Astrocyte (in vitro differentiated cells and primary cell): Measurements from ENCODE around the gene CCDC80. TPM values are rescaled to one million over a fixed set of nuclear protein-coding genes. Genes with fewer than 3 reads are reported as not detected.

Experiments
- DNase-seq: peaks from one replicate; pipeline ENCODE4 v3.0.0-alpha.2; 2010; ENCODE audit warnings: low read depth
- FAIRE-seq: peaks from 2 replicates; lab custom pipeline; 2011; peaks lifted over from hg19 to GRCh38; lab: Jason Lieb, UNC
- H2AFZ ChIP-seq: 2 replicates; pipeline ENCODE4 v1.6.0; 2012; ENCODE audit warnings: low read depth, low read length, inconsistent platforms
- H3K27ac ChIP-seq: 2 replicates; pipeline ENCODE4 v1.5.1; 2011; ENCODE audit warnings: low read depth, low read length, inconsistent platforms
- H3K27me3 ChIP-seq: 2 replicates; pipeline ENCODE4 v1.6.0; 2011; ENCODE audit warnings: low read length, inconsistent platforms; ENCODE audit not compliant: insufficient read depth
- H3K36me3 ChIP-seq: 2 replicates; pipeline ENCODE4 v1.5.1; 2011; ENCODE audit warnings: low read length, inconsistent platforms; ENCODE audit not compliant: insufficient read depth
- H3K4me1 ChIP-seq: 2 replicates; pipeline ENCODE4 v1.5.1; 2011; ENCODE audit warnings: low read length, inconsistent platforms; ENCODE audit not compliant: insufficient read depth
- H3K4me2 ChIP-seq: 2 replicates; pipeline ENCODE4 v1.6.0; 2012; ENCODE audit warnings: low read length, inconsistent platforms
- H3K4me3 ChIP-seq: 2 replicates; pipeline ENCODE4 v1.5.1; 2011; ENCODE audit warnings: low read depth, mild to moderate bottlenecking, low read length, inconsistent platforms; ENCODE audit not compliant: insufficient read depth
- H3K79me2 ChIP-seq: 2 replicates; pipeline ENCODE4 v1.6.0; 2012; ENCODE audit warnings: mild to moderate bottlenecking, low read length, inconsistent platforms; ENCODE audit not compliant: insufficient read depth
- H3K9ac ChIP-seq: 2 replicates; pipeline ENCODE4 v1.6.0; 2012; ENCODE audit warnings: mild to moderate bottlenecking, low read length, inconsistent platforms
- H3K9me3 ChIP-seq: 2 replicates; pipeline ENCODE4 v1.5.1; 2012; ENCODE audit warnings: low read depth, mild to moderate bottlenecking, low read length, inconsistent platforms; ENCODE audit not compliant: insufficient read depth
- H4K20me1 ChIP-seq: 2 replicates; pipeline ENCODE4 v1.6.0; 2012; ENCODE audit warnings: low read length, inconsistent platforms; ENCODE audit not compliant: insufficient read depth
- H3K27ac Mint-ChIP-seq: one replicate; pipeline ENCODE4 v1.8.0; 2021; ENCODE audit warnings: mild to moderate bottlenecking, mixed read lengths; ENCODE audit not compliant: unreplicated experiment
- H3K27me3 Mint-ChIP-seq: one replicate; pipeline ENCODE4 v1.8.0; 2021; ENCODE audit warnings: low read depth, mixed read lengths; ENCODE audit not compliant: unreplicated experiment
- H3K36me3 Mint-ChIP-seq: one replicate; pipeline ENCODE4 v1.8.0; 2021; ENCODE audit warnings: low read depth, mixed read lengths; ENCODE audit not compliant: unreplicated experiment
- H3K4me1 Mint-ChIP-seq: one replicate; pipeline ENCODE4 v1.8.0; 2021; ENCODE audit warnings: low read depth, mixed read lengths; ENCODE audit not compliant: unreplicated experiment
- H3K4me3 Mint-ChIP-seq: one replicate; pipeline ENCODE4 v1.8.0; 2021; ENCODE audit warnings: mild to moderate bottlenecking, moderate library complexity, mixed read lengths; ENCODE audit not compliant: unreplicated experiment
- H3K9me3 Mint-ChIP-seq: one replicate; pipeline ENCODE4 v1.8.0; 2021; ENCODE audit warnings: mild to moderate bottlenecking, mixed read lengths; ENCODE audit not compliant: unreplicated experiment
- EZH2 ChIP-seq: IDR thresholded peaks from 2 replicates; pipeline ENCODE4 v1.6.1; 2012; ENCODE audit warnings: mild to moderate bottlenecking, low read length, inconsistent platforms; ENCODE audit not compliant: insufficient read depth
- total RNA-seq: library from RNA; stranded (reverse); gene quantifications from 2 replicates; pipeline ENCODE4 v1.2.1, GENCODE V29; 2021
- TF ChIP-seq, protein P1 (sequence below): IDR thresholded peaks from 2 replicates; pipeline ENCODE4 v1.5.1; 2011; ENCODE audit warnings: low read depth, mild to moderate bottlenecking, inconsistent platforms, low read length, moderate library complexity; ENCODE audit not compliant: insufficient read depth

Gene CCDC80
- total RNA-seq, 1 donor from 2014 or later = 272 TPM

DNA sequence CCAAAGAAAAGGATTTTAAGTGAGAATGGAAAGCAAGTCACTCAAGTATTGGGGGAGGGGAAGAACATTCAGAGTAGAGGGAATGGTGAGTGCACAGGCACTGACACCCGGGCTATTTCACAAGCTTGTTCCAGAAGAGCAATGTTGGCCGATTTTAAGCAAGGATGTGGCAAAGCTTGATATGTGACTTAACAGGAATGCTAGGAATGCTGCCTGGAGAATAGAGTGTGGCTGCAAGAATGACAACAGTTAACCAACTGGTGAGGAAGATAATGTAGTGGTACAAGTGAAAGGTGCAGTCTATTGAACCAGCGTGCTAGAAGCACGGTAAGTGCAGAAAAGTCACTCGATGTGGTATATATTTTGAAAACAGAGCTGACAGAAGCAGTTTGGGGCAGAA lies 6.2 kb upstream of the CCDC80 start:
- Histone ChIP-seq H3K9ac (peak overlapping the region; percentile 30), H3K4me3 (no peak overlapping the region), H3K36me3 (no peaks in the 10 kb centered on the region), H3K4me2 (peak overlapping the region; percentile 35), H4K20me1 (no peaks in the 10 kb centered on the region), H2AFZ (no peak overlapping the region), H3K9me3 (no peaks in the 10 kb centered on the region), H3K79me2 (no peaks in the 10 kb centered on the region), H3K27me3 (no peaks in the 10 kb centered on the region), H3K27ac (peak overlapping the region; percentile 57), H3K4me1 (peaks cover 48% of the 10 kb centered on the region)
- TF ChIP-seq, protein P1, sequence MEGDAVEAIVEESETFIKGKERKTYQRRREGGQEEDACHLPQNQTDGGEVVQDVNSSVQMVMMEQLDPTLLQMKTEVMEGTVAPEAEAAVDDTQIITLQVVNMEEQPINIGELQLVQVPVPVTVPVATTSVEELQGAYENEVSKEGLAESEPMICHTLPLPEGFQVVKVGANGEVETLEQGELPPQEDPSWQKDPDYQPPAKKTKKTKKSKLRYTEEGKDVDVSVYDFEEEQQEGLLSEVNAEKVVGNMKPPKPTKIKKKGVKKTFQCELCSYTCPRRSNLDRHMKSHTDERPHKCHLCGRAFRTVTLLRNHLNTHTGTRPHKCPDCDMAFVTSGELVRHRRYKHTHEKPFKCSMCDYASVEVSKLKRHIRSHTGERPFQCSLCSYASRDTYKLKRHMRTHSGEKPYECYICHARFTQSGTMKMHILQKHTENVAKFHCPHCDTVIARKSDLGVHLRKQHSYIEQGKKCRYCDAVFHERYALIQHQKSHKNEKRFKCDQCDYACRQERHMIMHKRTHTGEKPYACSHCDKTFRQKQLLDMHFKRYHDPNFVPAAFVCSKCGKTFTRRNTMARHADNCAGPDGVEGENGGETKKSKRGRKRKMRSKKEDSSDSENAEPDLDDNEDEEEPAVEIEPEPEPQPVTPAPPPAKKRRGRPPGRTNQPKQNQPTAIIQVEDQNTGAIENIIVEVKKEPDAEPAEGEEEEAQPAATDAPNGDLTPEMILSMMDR = no peak
- no peak for TF ChIP-seq EZH2
- peak; percentile 95 for DNase-seq
- no peak overlapping the region for H3K4me3 Mint-ChIP-seq
- peaks cover 4% of the 10 kb centered on the region for H3K36me3 Mint-ChIP-seq
- peak; percentile 97 for FAIRE-seq
- H3K4me1 Mint-ChIP-seq = peaks cover 69% of the 10 kb centered on the region
- H3K9me3 Mint-ChIP-seq = no peaks in the 10 kb centered on the region
- H3K27me3 Mint-ChIP-seq = no peaks in the 10 kb centered on the region
- H3K27ac Mint-ChIP-seq = peak overlapping the region; percentile 90

DNA sequence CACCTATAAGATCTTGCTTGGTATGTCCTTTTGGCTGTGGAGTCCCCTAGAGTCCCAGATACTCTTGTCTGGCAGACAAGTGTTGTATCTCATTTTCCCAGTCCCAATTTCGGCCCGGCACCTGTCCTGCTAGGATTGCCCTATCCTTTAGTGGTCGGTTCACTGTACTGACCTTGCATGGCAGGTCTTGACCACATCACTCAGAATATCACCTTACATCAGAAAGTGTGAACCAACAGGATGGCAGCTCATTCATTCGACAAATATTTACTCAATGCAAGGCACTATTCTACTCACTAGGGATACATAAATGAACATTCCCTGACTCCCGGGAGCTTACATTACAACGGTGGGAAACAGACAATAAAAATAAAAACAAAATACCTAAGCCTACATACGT lies 5.7 kb upstream of the CCDC80 start:
- Mint-ChIP-seq H3K4me1 (peaks cover 67% of the 10 kb centered on the region), H3K36me3 (peaks cover 4% of the 10 kb centered on the region)
- no peaks in the 10 kb centered on the region for H3K79me2 ChIP-seq

DNA sequence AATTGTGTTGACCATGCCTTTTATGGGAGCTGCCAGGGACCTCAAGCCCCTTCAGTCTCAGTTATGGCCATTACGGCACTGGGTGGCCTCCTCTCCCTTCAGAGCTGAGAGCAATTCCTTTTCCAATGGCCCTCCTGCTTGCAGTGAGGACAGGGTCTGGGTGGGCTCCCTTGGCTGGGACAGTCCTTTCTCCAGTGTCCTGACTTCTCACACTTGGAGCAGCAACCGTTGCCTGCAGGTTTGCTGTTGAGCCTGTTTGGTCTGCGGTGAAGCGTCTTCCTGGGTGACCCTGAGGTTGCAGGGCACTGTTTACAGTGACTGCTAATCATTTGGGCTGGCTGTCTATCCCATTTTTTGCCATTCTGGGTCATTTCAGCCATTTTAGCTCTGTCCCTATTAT lies 3.5 kb upstream of the CCDC80 start:
- DNase-seq (no peak), FAIRE-seq (no peak)
- Histone ChIP-seq H3K27me3 (no peaks in the 10 kb centered on the region), H3K4me3 (no peak overlapping the region), H3K36me3 (no peaks in the 10 kb centered on the region), H3K4me1 (peaks cover 50% of the 10 kb centered on the region), H3K9ac (no peak overlapping the region), H3K9me3 (no peaks in the 10 kb centered on the region), H3K27ac (no peak overlapping the region), H4K20me1 (no peaks in the 10 kb centered on the region), H2AFZ (no peak overlapping the region), H3K4me2 (no peak overlapping the region), H3K79me2 (peaks cover 11% of the 10 kb centered on the region)
- TF ChIP-seq EZH2 = no peak
- TF ChIP-seq, protein P1 = no peak
- no peaks in the 10 kb centered on the region for H3K27me3 Mint-ChIP-seq
- no peak overlapping the region for H3K4me3 Mint-ChIP-seq
- H3K4me1 Mint-ChIP-seq = peaks cover 50% of the 10 kb centered on the region
- H3K36me3 Mint-ChIP-seq = peaks cover 4% of the 10 kb centered on the region
- no peak overlapping the region for H3K27ac Mint-ChIP-seq
- no peaks in the 10 kb centered on the region for H3K9me3 Mint-ChIP-seq

More for the DNA sequence above, 5.7 kb upstream of the CCDC80 start:
- peak overlapping the region; percentile 90 for H3K27ac Mint-ChIP-seq
- H3K27ac ChIP-seq = peak overlapping the region; percentile 57
- peak overlapping the region; percentile 35 for H3K4me2 ChIP-seq
- no peak for TF ChIP-seq EZH2
- TF ChIP-seq, protein P1 = no peak
- H3K4me3 ChIP-seq = no peak overlapping the region
- H3K9ac ChIP-seq = peak overlapping the region; percentile 13
- no peaks in the 10 kb centered on the region for H3K27me3 Mint-ChIP-seq
- H4K20me1 ChIP-seq = no peaks in the 10 kb centered on the region
- H3K4me1 ChIP-seq = peaks cover 50% of the 10 kb centered on the region
- FAIRE-seq (no peak), DNase-seq (no peak)
- no peaks in the 10 kb centered on the region for H3K9me3 Mint-ChIP-seq
- H3K27me3 ChIP-seq = no peaks in the 10 kb centered on the region
- H3K9me3 ChIP-seq = no peaks in the 10 kb centered on the region
- no peak overlapping the region for H3K4me3 Mint-ChIP-seq
- H3K36me3 ChIP-seq = no peaks in the 10 kb centered on the region
- H2AFZ ChIP-seq = no peak overlapping the region
